ENCODE results near the gene VPS54. TPM values are rescaled to one million over a fixed set of nuclear protein-coding genes. Genes with fewer than 3 reads are reported as not detected.

VPS54 gene
- total RNA-seq, 4 donors from 2014 or later = 16.6 to 24.8 (median 20.9) TPM

DNA sequence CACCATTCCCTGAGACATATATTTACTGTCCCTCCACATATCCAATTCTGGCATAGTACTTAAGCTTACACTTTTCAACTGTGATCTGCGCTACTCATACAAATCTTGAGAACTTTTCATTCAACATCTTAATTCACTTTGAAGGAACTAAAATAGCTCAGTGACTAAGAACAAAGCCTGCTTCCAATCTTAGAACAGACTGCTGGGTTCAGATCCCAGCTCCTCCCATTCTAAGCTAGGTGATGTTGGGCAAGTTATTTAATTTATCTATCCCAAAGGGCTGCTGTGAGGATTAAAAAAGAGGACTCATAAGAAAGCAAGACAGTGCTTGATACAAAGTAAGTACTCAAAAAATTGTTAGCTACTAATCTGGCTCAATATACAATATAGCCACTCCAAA lies 119.6 kb downstream of the VPS54 start:
- Histone ChIP-seq H3K27me3 (no peaks in the 10 kb centered on the region), H3K27ac (no peak overlapping the region), H3K4me3 (no peak overlapping the region), H3K4me1 (no peaks in the 10 kb centered on the region), H3K36me3 (peaks cover 0 to 66% (median 0%) of the 10 kb centered on the region in 3 donors), H3K9me3 (peaks cover 0 to 4% (median 0%) of the 10 kb centered on the region in 4 donors)
- no peak for DNase-seq
- TF ChIP-seq POLR2A (IDR thresholded peaks at IDR 0.05) = no peak
- TF ChIP-seq, protein P1, sequence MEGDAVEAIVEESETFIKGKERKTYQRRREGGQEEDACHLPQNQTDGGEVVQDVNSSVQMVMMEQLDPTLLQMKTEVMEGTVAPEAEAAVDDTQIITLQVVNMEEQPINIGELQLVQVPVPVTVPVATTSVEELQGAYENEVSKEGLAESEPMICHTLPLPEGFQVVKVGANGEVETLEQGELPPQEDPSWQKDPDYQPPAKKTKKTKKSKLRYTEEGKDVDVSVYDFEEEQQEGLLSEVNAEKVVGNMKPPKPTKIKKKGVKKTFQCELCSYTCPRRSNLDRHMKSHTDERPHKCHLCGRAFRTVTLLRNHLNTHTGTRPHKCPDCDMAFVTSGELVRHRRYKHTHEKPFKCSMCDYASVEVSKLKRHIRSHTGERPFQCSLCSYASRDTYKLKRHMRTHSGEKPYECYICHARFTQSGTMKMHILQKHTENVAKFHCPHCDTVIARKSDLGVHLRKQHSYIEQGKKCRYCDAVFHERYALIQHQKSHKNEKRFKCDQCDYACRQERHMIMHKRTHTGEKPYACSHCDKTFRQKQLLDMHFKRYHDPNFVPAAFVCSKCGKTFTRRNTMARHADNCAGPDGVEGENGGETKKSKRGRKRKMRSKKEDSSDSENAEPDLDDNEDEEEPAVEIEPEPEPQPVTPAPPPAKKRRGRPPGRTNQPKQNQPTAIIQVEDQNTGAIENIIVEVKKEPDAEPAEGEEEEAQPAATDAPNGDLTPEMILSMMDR (IDR thresholded peaks at IDR 0.05) = no peak

DNA sequence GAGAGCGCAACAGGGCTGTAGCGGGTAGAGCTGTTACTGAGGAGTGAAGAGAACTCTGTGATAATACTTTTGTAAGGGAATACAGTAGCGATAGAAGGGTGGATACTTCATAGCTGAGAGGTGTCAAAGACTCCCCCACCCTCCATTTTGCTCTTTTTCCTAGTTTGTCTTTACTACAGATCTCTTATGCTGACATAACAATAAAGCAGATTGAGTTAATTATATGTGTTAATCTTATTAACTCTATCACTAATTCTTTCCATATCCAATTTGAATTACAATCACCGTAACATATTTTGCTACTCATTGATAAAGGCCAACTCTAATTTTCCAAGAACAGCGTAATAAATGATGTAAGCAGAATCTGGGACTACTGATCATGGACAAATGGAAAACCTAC lies 120.4 kb downstream of the VPS54 start:
- no peaks in the 10 kb centered on the region for H3K27me3 ChIP-seq
- no peak overlapping the region for H3K4me3 ChIP-seq
- H3K36me3 ChIP-seq = peaks cover 0 to 74% (median 0%) of the 10 kb centered on the region in 3 donors
- no peak for DNase-seq
- no peaks in the 10 kb centered on the region for H3K4me1 ChIP-seq
- TF ChIP-seq, protein P1 (IDR thresholded peaks at IDR 0.05) = no peak
- no peak for TF ChIP-seq POLR2A (IDR thresholded peaks at IDR 0.05)
- H3K27ac ChIP-seq = no peak overlapping the region
- peaks cover 0 to 4% (median 0%) of the 10 kb centered on the region in 4 donors for H3K9me3 ChIP-seq

DNA sequence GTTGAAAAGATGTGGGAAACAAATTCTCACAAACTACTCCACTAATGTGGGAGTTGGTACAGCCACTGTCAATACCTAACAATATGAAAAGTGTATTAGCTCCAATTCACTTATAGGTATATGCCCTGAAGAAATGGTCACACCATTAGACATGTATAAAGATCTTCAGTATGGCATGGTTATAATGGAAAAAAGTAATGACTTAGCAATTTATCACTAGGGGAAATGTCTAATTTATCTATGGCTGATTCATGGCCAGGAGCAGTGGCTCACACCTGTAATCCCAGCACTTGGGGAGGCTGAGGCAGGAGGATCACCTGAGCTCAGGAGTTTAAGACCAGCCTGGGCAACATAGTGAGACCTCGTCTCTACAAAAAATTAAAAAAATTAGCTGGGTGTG lies 125.1 kb downstream of the VPS54 start:
- no peaks in the 10 kb centered on the region for H3K9me3 ChIP-seq
- H3K27me3 ChIP-seq = no peaks in the 10 kb centered on the region
- TF ChIP-seq, protein P1 (IDR thresholded peaks at IDR 0.05) = no peak
- TF ChIP-seq POLR2A (IDR thresholded peaks at IDR 0.05) = no peak
- no peak for DNase-seq
- H3K4me1 ChIP-seq = no peaks in the 10 kb centered on the region
- H3K4me3 ChIP-seq = no peak overlapping the region
- H3K36me3 ChIP-seq = peaks cover 0 to 89% (median 0%) of the 10 kb centered on the region in 3 donors
- H3K27ac ChIP-seq = no peak overlapping the region

DNA sequence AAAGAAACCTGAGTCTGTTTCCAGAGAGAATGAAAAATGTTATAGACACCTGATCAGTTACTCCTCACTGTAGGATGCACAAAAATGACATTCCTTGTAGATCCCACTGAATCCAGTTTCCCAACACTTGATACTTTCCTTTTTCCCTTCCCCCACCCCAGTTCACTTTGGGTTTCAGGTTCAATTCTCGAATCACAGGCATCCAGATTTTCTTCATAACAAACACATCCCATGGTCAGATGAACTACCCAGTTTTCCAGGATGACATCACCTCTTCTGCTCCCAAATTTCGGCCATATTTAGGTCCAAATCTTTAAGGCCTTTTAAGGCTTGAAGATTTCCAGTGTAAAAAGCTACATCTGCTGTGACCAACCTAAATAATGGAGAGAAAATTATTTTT lies 126.1 kb downstream of the VPS54 start:
- no peak overlapping the region for H3K4me3 ChIP-seq
- no peaks in the 10 kb centered on the region for H3K9me3 ChIP-seq
- no peak for DNase-seq
- no peak overlapping the region for H3K27ac ChIP-seq
- peaks cover 0 to 85% (median 0%) of the 10 kb centered on the region in 3 donors for H3K36me3 ChIP-seq
- TF ChIP-seq, protein P1 (IDR thresholded peaks at IDR 0.05) = no peak
- TF ChIP-seq POLR2A (IDR thresholded peaks at IDR 0.05) = no peak
- H3K4me1 ChIP-seq = no peaks in the 10 kb centered on the region
- H3K27me3 ChIP-seq = no peaks in the 10 kb centered on the region

DNA sequence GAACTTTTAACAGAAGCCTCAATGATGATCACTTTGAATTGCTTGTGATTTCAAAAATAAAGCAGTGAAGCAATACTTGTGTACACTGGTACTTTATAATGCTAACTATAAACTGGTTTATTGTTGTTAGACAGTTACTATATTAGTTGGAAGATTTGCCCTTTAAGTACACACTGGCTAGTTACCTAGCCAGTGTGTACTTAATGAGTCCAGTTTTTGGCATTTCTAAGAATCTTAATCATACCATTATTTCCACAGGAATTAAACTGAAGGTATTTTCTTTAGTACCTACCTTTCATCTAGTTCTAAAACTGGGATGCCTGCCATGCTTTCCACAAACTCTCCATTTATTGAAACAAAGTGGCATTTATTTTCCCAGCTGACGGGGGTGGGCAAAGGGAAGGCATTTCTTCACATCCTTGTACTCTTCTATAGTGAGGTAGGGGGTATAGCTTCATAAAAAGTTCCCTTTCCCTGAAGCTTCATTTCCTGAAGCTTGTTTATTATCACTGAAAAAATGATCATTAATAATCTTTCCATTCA lies 127.7 kb downstream of the VPS54 start:
- peaks cover 0 to 90% (median 0%) of the 10 kb centered on the region in 3 donors for H3K36me3 ChIP-seq
- H3K4me3 ChIP-seq = no peak overlapping the region
- H3K9me3 ChIP-seq = no peaks in the 10 kb centered on the region
- TF ChIP-seq, protein P1 (IDR thresholded peaks at IDR 0.05) = no peak
- TF ChIP-seq POLR2A (IDR thresholded peaks at IDR 0.05) = no peak
- no peak for DNase-seq
- no peak overlapping the region for H3K27ac ChIP-seq
- H3K4me1 ChIP-seq = no peaks in the 10 kb centered on the region
- H3K27me3 ChIP-seq = no peaks in the 10 kb centered on the region

DNA sequence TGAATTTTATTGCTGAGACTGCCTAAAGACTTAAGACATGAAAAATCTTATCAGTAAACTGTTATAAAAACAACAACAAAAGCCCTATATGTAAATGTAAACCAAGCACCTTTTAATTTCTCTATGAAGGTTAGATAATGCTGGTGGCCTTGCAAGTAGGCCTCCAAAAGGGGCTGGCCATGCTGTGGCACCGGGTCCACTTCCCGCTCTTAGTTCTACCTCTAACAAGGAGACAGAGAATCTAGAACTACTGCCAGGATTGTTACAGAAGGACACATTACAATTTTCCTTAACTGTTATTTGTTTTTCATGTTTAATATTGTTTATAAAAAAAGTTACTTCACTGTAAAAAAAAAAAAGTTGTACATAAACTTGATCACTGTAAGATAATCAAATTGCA lies 128.6 kb downstream of the VPS54 start:
- TF ChIP-seq POLR2A (IDR thresholded peaks at IDR 0.05) = no peak
- TF ChIP-seq, protein P1 (IDR thresholded peaks at IDR 0.05) = no peak
- H3K36me3 ChIP-seq = peaks cover 0 to 90% (median 0%) of the 10 kb centered on the region in 3 donors
- no peak overlapping the region for H3K27ac ChIP-seq
- no peaks in the 10 kb centered on the region for H3K27me3 ChIP-seq
- H3K4me1 ChIP-seq = no peaks in the 10 kb centered on the region
- no peak for DNase-seq
- no peak overlapping the region for H3K4me3 ChIP-seq
- no peaks in the 10 kb centered on the region for H3K9me3 ChIP-seq
